HG03460 (cell line): ENCODE measurements around the gene SGTA.

Experiments used
- ATAC-seq: cut with Tn5 transposase; IDR thresholded peaks from one replicate; pipeline ENCODE4 v1.9.1; 2021; ENCODE audit not compliant: unreplicated experiment

Gene SGTA

DNA sequence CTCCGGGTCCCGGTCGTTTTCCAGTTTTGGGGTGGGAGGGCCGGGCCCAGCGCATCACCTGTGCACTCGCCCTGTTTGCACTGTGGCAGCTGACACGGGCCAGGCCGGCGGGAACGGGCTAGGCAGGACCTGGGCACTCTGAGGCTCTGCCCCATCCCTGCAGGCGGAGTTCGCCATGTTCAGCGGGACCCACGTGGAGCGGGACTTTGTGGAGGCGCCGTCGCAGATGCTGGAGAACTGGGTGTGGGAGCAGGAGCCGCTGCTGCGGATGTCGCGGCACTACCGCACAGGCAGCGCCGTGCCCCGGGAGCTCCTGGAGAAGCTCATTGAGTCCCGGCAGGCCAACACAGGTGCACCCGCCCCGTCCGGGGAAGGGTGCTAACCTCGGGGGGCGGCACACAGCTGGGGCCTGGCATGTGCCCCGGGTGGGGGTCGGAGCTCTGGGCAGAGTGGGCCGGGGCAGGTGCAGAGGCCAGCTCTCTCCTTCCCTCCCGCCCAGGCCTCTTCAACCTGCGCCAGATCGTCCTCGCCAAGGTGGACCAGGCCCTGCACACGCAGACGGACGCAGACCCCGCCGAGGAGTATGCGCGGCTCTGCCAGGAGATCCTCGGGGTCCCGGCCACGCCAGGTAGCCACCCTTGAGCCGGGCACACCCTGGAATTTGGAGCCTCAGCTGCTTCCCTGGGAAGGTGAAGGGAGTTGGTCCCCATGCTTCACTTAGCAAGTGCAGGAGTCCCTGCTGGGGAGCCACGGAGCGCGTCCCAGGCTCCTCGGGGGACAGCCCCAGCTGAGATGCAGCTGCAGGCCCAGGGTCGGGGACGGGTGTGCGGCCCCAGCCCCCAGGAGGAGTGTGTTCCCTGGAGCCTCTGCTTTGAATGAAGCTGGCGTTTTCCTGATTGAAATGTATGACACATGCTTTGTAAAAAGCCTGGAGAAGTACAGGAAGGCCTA lies 27.3 kb upstream of the SGTA start:
- ATAC-seq: no peak

DNA sequence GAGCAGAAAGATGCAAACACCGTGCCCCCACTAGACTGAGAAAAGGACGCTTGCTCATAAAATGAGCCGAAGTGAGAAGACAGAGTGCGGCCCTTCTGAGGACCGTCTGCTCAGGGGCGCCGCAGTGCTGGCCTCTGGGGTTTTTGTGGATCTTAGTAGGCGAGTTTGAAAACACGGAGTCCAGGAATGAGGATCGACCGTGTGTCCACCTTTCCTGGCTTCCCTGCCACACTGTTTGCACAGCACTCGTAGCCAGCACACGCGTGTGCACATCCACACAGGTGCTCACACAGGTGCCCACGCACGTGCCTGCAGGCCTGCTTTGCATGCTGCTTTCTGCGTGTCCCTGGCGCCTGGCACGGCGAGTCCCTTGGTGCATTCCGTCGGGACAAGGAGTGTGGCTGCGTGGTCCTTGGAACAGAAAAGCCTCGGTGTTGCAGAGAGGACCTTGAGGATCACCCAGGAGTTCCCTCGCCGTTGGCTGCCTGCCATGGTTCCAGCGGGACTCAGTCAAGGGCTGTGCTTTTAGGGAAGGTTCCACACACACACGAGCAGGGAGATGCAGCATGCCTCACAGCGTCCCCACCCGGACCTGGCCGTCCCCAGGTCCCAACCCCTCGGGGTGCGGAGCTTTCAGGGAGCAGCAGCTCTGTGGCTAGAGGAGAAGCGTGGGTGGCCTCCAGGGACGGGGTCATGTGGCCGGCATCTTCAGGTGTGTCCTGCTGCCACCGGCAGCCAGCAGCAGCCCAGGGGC lies 26.5 kb upstream of the SGTA start:
- ATAC-seq: no peak

DNA sequence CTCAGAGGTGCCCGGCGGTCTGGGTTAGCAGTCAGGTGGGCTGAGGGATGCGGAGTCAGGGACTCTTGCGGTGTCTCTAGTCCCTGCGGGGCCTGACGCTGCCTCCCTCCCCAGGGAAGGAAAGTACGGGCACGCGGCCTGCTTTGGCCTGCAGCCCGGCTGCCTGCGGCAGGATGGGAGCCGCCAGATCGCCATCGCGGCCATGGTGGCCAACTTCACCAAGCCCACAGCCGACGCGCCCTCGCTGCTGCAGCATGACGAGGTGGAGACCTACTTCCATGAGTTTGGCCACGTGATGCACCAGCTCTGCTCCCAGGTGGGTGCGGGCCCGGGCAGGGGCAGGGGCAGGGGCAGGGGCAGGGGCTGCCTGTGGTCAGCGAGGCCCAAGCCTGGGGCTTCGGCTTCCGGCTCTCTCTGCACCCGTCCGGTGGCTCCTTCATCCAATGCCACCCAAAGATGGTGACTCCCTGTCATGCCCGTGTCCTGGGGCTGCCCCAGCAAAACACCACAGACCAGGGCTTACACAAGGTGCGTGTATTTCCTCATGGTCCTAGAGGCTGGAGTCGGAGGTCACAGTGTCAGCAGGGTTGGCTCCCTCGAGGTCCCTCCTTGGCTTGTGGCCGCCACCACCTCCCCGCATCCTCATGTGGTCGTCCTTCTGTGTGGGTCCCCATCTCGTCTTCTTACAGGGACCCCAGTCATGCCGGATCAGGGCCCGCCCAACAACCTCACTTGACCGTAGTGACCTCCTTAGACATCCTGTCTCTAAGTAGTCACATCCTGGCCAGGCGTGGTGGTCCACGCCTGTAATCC lies 25.3 kb upstream of the SGTA start:
- no peak for ATAC-seq

GRCh38 chr19:2807379-2808128 lies 24.5 kb upstream of the SGTA start:
- no peak for ATAC-seq

DNA sequence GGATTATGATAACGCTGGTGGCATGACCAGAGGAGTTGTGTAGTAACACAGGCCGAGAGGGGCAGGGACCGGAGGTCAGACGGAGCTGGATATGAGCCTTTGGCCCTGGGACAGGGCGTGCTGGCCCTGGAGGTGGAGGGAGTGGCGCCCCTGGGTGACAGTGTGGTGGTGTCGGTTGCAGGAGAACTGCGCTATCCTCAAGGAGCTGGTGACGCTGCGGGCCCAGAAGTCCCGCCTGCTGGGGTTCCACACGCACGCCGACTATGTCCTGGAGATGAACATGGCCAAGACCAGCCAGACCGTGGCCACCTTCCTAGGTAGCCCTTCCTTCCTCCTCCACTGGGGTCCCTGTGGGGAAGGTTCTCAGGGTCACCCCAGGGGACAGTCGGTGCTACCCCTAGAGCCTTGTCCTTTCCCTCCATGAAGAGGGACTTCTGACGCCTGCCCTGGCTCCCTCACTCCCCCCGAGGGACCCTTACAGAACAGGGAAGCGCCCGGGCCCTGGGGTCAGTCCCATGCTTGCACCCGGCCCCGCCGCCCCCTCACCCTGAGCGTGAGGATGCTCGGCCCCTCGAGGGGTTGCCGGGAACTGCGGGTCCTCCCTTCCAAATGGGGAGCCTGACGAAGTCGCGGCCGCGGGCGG lies 23.8 kb upstream of the SGTA start:
- no peak for ATAC-seq

DNA sequence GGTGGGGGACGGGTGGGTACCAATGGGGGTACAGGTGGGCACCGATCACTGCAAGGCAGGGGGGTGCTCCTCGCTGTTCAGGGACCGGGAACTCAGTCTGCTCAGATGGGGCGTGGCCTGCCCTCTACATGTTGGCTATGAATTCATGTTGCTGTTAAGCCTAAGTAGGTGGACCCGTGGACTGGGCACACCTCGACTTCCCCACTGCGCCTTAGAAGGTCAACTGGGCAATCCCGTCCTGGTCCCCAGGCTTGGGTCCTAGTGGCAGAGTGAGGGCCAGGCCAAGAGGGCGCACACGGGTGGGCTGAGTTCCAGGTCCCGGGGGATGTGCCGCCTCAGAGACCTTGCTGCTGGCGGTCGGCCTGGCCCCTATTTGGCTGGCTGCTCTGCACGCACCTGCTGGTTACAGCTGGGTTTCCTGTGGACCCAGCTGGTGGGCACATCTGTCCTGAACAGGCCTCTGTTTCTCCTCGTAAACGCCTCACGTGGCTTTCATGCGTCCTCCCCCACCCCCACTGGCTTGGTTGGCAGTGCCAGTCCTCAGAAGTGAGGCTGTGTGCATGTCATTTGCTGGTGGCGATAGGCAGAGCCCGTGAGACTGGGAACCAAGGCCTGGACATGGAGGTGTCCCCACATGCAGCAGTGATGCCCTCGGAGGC lies 23.0 kb upstream of the SGTA start:
- ATAC-seq: no peak

GRCh38 chr19:2805261-2805900 lies 22.3 kb upstream of the SGTA start:
- ATAC-seq: no peak

DNA sequence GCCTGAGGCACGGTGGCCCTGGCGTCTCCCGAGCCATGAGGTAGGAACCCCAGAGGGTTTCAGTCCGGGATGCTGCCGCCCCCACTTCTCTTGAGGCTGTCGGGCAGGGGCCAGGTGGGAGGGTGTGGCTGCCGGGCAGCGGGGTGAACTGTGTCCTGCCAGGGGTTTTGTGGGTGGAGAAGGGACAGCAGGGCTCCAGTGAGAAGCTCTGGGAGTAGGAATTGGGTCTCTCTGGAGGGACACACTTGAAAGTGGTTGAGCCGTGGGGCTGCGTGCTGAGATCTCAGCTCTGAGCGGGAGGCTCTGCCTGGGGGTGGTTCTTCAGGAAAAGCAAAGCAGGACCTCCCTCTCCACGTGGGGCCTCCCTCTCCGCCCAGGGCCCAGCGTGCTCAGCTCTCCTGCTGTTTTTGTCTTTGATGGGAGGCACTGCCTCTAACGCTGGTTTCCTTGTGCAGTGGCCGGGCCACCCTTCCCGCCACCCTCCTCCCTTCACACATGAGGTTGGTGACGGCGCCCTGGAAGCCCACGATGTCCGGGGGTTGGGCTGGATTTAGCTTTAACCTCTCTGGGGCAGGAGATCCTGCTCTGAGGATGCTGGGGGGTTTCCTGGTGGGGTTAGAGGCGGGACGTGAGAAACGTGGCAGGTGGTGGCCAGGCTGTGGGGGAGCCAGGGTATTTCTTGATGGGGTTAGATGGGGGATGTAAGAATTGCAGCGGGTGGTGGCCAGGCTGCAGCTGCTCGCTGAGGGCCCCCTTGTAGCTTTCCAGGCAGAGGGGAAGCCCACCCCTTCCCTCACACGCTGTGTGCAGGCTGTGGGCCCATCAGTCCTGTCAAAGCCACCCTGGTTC lies 21.3 kb upstream of the SGTA start:
- no peak for ATAC-seq

GRCh38 chr19:2803486-2804155 lies 20.5 kb upstream of the SGTA start:
- ATAC-seq: no peak

- ATAC-seq: no peak
Measured at GRCh38 chr19:2802826-2803225, 19.8 kb upstream of the SGTA start.

DNA sequence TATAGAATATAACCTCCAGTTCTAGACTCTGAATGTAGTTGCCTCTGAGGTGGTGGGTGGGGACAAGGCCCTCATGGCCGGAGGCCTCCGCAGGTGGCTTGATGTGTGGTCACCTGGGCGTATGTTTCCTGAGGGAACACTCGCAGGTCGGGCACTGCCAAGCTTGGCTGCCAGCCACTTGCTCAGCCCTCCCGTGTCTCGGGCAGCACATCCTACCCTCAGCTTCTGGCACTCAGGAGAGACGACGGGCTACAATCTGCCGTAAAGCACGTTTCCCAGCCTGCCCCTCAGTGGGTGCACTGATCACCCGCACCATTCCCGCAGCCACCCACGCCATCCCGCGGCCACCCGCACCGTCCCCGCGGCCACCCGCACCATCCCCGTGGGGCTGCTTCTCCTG lies 17.4 kb upstream of the SGTA start:
- no peak for ATAC-seq

GRCh38 chr19:2799273-2800020 lies 16.4 kb upstream of the SGTA start:
- no peak for ATAC-seq

DNA sequence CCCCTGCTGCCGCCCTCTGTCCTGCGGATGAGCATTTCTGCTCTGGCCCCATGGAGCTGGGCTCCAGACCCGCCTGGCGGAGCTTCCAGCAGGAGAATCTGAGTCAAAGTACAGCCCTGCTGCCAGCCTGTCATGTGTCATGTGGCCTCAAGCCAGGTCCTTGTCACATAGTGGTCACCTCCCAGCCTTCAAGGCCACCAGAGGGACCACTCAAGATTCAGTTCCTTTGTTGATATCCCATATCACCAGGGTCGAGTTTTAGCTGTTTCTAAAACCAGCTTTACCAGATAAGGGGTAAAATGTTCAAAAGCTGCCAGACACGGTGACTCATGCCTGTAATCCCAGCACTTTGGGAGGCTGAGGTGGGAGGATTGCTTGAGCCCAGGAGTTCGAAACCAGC lies 15.7 kb upstream of the SGTA start:
- ATAC-seq: no peak

DNA sequence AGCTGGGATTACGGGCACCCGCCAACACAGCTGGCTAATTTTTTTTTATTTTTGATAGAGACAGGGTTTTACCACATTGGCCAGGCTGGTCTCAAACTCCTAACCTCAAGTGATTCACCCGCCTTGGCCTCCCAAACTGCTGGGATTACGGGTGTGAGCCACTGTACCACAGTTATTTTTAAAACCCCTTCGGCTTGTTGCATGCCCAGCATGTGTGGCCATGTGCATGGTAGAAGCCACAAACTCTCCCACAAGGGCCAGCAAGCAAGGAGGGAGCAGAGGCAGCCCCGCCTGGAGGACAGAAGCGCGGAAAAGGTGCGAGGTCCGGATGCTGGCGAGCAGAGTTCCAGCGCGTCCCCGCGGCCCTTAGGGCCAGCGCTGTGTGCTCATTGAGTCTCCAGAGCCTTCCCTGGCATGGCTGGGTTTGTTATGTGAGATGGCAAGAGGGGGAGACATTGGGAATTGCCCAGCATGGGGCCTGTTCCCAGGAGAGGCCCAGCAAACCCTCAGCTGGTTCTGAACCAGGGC lies 15.1 kb upstream of the SGTA start:
- no peak for ATAC-seq

DNA sequence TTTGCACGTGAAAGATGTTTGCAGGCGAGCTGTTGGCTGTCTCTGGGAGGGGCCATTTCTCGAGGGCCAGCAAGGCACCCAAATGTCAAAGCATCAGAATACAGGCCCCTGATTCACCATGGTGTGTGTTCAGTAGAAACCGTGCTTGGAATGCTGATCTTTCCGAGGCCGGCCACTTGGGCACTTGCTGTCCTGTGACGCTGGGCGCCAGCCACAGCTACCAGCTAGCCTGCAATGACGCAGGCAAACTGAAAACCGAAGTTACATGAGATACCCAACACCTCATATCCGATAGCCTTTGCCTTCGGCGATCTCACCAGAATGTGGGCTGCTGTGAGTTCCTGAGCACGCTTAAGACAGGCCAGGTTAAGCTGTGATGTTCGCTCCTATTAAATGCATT lies 14.2 kb upstream of the SGTA start:
- no peak for ATAC-seq

- no peak for ATAC-seq
Measured at GRCh38 chr19:2796659-2797266, 13.7 kb upstream of the SGTA start.
